ENCODE data around the gene EYS.
A peak's percentile ranks its signal among the peaks of the same experiment; 100 is the strongest.

Gene EYS

DNA sequence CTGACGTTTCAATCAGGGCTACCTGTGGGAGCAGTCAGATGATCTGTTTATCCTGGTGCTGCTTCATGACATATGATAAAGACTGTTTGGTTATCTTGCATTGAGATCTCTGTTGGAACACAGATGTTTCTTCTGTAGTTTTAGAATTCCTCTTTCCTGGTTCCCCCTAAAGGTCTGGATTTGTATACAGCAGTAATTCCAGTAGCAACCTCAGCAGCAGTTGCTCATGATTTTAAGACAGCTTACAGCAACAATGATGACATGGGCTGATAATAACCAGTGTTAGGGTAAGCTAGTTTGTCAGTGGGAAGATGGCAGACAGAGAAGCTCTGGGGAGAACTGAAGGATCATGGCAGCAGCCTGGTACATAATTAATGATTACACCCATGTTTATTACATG is 1632.0 kb downstream of the EYS start:
- DNase-seq (ENCODE audit: low read depth), result no peak
- TF ChIP-seq, protein P1, sequence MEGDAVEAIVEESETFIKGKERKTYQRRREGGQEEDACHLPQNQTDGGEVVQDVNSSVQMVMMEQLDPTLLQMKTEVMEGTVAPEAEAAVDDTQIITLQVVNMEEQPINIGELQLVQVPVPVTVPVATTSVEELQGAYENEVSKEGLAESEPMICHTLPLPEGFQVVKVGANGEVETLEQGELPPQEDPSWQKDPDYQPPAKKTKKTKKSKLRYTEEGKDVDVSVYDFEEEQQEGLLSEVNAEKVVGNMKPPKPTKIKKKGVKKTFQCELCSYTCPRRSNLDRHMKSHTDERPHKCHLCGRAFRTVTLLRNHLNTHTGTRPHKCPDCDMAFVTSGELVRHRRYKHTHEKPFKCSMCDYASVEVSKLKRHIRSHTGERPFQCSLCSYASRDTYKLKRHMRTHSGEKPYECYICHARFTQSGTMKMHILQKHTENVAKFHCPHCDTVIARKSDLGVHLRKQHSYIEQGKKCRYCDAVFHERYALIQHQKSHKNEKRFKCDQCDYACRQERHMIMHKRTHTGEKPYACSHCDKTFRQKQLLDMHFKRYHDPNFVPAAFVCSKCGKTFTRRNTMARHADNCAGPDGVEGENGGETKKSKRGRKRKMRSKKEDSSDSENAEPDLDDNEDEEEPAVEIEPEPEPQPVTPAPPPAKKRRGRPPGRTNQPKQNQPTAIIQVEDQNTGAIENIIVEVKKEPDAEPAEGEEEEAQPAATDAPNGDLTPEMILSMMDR (conservative IDR thresholded peaks at IDR 0.05; ENCODE audit: control insufficient read depth, insufficient read depth, low read depth, low read length), result no peak
- no peak overlapping the region for H3K4me3 ChIP-seq (ENCODE audit: control insufficient read depth, low read depth, low read length)

DNA sequence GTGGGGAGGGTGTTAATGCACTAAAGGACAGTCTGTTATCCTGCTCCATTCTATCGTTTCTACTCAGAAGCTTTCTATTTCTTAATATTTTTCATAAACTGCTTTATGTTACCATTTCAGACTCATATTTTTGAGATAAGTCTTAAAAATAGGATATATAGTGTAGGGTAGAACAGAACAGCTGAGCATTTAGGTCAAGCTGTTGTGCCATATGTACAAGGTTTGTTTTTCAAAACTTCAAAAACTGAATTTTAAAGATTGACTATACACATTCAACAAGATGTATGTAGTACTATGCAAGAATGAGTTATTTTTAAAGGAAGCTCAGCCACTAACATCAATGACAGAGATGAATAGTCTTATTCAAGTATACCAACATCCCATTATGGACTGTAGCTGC is 1634.3 kb downstream of the EYS start:
- TF ChIP-seq, protein P1 (conservative IDR thresholded peaks at IDR 0.05; ENCODE audit: control insufficient read depth, insufficient read depth, low read depth, low read length), result no peak
- H3K4me3 ChIP-seq (ENCODE audit: control insufficient read depth, low read depth, low read length), result no peak overlapping the region
- no peak for DNase-seq (ENCODE audit: low read depth)

DNA sequence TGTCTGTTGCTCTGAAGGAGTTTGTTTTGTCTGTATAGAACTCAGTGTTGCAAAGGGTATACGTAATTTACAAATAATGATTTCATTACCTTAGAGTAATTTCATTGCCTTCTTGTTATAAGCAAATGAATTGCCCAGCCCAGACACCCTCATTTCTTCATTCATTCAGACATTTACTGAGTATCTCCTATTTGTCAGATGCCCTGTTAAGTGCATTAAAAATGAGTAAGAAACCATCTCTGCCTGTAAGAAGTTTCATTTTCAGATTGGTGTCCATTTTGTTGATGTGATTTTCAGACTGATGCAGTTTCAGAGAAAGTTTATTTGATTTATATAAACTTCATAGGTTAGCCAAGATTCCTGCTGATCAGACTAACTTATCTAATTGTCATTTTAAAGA is 1642.1 kb downstream of the EYS start:
- TF ChIP-seq, protein P1 (conservative IDR thresholded peaks at IDR 0.05; ENCODE audit: control insufficient read depth, insufficient read depth, low read depth, low read length), result no peak
- DNase-seq (ENCODE audit: low read depth), result no peak
- no peak overlapping the region for H3K4me3 ChIP-seq (ENCODE audit: control insufficient read depth, low read depth, low read length)

DNA sequence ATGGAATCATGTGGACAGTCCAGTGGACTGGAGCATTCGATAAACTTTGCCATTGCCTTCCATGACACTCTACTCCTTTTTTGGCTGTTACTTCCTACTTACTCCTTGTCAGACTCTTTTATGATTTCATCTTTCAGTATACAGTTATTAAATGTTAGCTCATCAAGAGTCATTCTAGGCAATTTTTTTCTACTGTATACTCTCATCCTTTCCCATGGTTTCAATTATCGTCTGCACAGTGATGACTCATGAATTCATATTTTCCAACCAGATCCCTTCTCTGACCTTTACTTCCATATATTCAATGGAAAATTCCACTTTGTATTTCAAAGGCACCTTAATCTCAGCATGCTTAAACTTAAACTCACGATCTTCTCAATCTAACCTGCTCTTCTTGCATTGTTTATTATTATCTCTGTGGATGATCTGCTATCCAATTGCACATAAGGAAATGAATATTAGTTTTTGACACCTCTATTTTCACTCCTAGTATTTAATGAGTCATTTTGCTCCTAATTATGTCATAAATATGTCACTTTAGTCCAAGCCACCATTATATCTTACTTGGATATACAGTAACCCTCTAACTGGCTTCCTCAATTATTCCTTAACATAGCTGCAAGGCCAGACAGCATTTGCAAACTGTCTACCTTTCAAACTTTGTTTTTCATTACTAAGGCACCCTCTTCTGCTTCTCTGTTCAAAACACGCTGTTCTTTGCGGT is 1643.9 kb downstream of the EYS start:
- H3K4me3 ChIP-seq (ENCODE audit: control insufficient read depth, low read depth, low read length), result no peak overlapping the region
- TF ChIP-seq, protein P1 (conservative IDR thresholded peaks at IDR 0.05; ENCODE audit: control insufficient read depth, insufficient read depth, low read depth, low read length), result no peak
- peak; percentile 57 for DNase-seq (ENCODE audit: low read depth)

DNA sequence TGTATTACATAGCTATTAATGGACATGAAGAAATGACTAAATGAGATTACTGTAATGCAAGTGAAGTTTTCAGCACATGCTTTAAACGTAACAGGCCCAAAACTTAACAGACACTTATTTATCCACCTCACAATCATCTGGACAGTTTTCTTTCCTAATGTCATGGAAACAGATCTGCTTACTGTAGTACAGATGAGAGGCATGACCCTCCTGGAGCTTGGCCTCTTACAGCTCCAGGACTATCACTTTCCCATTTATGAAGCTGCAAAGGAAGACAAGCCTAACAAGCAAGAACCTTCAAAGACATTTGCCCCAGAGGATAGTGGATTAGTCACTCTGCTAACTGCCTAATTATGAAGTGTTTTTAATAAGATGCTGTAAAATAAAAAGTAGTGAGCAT is 1652.2 kb downstream of the EYS start:
- TF ChIP-seq, protein P1 (conservative IDR thresholded peaks at IDR 0.05; ENCODE audit: control insufficient read depth, insufficient read depth, low read depth, low read length), result no peak
- no peak for DNase-seq (ENCODE audit: low read depth)

DNA sequence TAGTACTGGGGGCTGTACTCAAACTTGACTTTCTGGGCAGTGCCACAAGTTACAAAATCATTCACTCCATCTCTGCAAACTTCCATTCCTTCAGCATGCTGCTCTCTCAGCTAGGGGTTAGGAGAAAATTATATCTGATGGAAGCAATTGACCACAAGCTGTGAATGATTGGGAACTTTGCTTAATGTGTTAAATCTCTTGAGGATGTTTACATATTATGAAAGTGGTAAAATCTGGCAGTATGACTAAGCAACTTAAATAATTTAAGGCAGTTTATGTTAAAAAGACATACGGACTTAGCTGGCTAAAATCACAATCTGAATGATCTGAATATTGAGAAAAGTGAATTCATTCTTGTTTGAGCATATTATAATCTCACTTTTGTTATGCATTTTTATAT is 1656.4 kb downstream of the EYS start:
- no peak for DNase-seq (ENCODE audit: low read depth)
- H3K4me3 ChIP-seq (ENCODE audit: control insufficient read depth, low read depth, low read length), result no peak overlapping the region
- TF ChIP-seq, protein P1 (conservative IDR thresholded peaks at IDR 0.05; ENCODE audit: control insufficient read depth, insufficient read depth, low read depth, low read length), result no peak

More for the DNA sequence above, 1652.2 kb downstream of the EYS start:
- no peak overlapping the region for H3K4me3 ChIP-seq (ENCODE audit: control insufficient read depth, low read depth, low read length)

Data from fibroblast of mammary gland (primary cell).